Uterine smooth muscle cell (primary cell): ENCODE measurements around the gene BTBD10. TPM values are rescaled to one million over a fixed set of nuclear protein-coding genes. Genes with fewer than 3 reads are reported as not detected.

ENCODE experiments used
- total RNA-seq: library from RNA; depleted of rRNA; stranded (reverse); fragments of >200 nt; gene quantifications from 2 replicates; pipeline ENCODE4 v1.2.3, GENCODE V29; 2014

BTBD10 gene
- 72.4 and 84.1 TPM in 2 replicates for total RNA-seq

GRCh38 chr11:13462901-13463778 lies at the start of gene BTBD10:
Gene BTBD10, minus strand, starts transcription at chr11:13463222. Its CDS starts 18,098 bp downstream, at chr11:13445124.

GRCh38 chr11:13495929-13496328 lies 32.9 kb upstream of the BTBD10 start, which contains the start of gene PTH:
Gene PTH, minus strand, starts transcription at chr11:13495997. Its CDS starts 3,142 bp downstream, at chr11:13492855.

Other genes starting within 250 kb of the BTBD10 start
- 3.7 and 6.4 TPM in 2 replicates for gene BMAL1, start 185.4 kb downstream of the BTBD10 start, total RNA-seq
- not detected in 2 replicates for gene PTH, start 32.8 kb upstream of the BTBD10 start, total RNA-seq
- gene FAR1, start 205.4 kb upstream of the BTBD10 start, total RNA-seq, result 73.1 and 85.1 TPM in 2 replicates